Endodermal cell (in vitro differentiated cells): Measurements from ENCODE around the gene KCNA10. TPM values are rescaled to one million over a fixed set of nuclear protein-coding genes. Genes with fewer than 3 reads are reported as not detected.

Source experiments
- DNase-seq: peaks from one replicate; pipeline ENCODE4 v3.0.0-alpha.2; 2017
- H3K27ac ChIP-seq: 2 replicates; pipeline ENCODE4 v1.5.1; 2013; ENCODE audit warnings: mild to moderate bottlenecking, low read depth, low read length, moderate library complexity
- H3K27me3 ChIP-seq: 2 replicates; pipeline ENCODE4 v1.6.1; 2013; ENCODE audit warnings: mild to moderate bottlenecking, low read length, moderate library complexity; ENCODE audit not compliant: insufficient read depth, control insufficient read depth, poor library complexity, severe bottlenecking
- H3K36me3 ChIP-seq: 2 replicates; pipeline ENCODE4 v1.7.0; 2013; ENCODE audit warnings: mild to moderate bottlenecking, low read length, moderate library complexity; ENCODE audit not compliant: control insufficient read depth, insufficient read depth
- H3K4me1 ChIP-seq: one replicate; pipeline ENCODE4 v1.7.0; 2013; ENCODE audit warnings: low read length; ENCODE audit not compliant: control insufficient read depth, insufficient read depth
- H3K4me3 ChIP-seq: 2 replicates; pipeline ENCODE4 v1.5.1; 2013; ENCODE audit warnings: mild to moderate bottlenecking, low read length, moderate library complexity
- H3K9ac ChIP-seq: 2 replicates; pipeline ENCODE4 v1.6.1; 2013; ENCODE audit warnings: mild to moderate bottlenecking, low read length, moderate library complexity; ENCODE audit not compliant: poor library complexity, severe bottlenecking; ENCODE audit errors: extremely low read depth
- H3K9me3 ChIP-seq: 2 replicates; pipeline ENCODE4 v1.6.1; 2013; ENCODE audit warnings: mild to moderate bottlenecking, low read length, moderate library complexity; ENCODE audit not compliant: control insufficient read depth
- H3K27ac Mint-ChIP-seq: 2 replicates; pipeline ENCODE4 v1.8.0; 2020; ENCODE audit warnings: mixed read lengths
- H3K27me3 Mint-ChIP-seq: 2 replicates; pipeline ENCODE4 v1.8.0; 2021; ENCODE audit warnings: mild to moderate bottlenecking, mixed read lengths; ENCODE audit not compliant: insufficient read depth
- H3K36me3 Mint-ChIP-seq: 2 replicates; pipeline ENCODE4 v1.8.0; 2020; ENCODE audit warnings: low read depth, mixed read lengths
- H3K4me1 Mint-ChIP-seq: 2 replicates; pipeline ENCODE4 v1.8.0; 2020; ENCODE audit warnings: mixed read lengths
- H3K4me3 Mint-ChIP-seq: 2 replicates; pipeline ENCODE4 v1.8.0; 2020; ENCODE audit warnings: mild to moderate bottlenecking, moderate library complexity, mixed read lengths
- H3K9me3 Mint-ChIP-seq: 2 replicates; pipeline ENCODE4 v1.8.0; 2020; ENCODE audit warnings: mild to moderate bottlenecking, mixed read lengths
- CTCF ChIP-seq: fragments of 200-600 bp; sonication (generic); conservative IDR thresholded peaks from 2 replicates; pipeline ENCODE4 v1.5.0; 2021; ENCODE audit warnings: antibody characterized with exemption, mild to moderate bottlenecking
- whole genome bisulfite sequencing, 2 experiments: methylation state at CpG; one replicate each; pipeline versions ENCODE4 v1.1.5 to v1.1.7; 2013; ENCODE audit warnings: missing lambda C conversion rate in 2 of 2, mixed read lengths in 1 of 2; ENCODE audit not compliant: insufficient coverage in 1 of 2, insufficient read length in 1 of 2; 5-methylcytosine and 5-hydroxymethylcytosine counted together
- total RNA-seq, 2 donors: library from RNA; stranded (reverse); fragmentation: NEBNext Ultra II Directional in 1 of 2; extraction: Animal tissue kit (Norgen Biotek cat#: 25700) in 1 of 2; gene quantifications; 2 replicates in 1 of 2; 3 replicates in 1 of 2; pipeline ENCODE4 v1.2.1, GENCODE V29; 2021

Gene KCNA10
- total RNA-seq, 2 donors from 2014 or later = not detected

DNA sequence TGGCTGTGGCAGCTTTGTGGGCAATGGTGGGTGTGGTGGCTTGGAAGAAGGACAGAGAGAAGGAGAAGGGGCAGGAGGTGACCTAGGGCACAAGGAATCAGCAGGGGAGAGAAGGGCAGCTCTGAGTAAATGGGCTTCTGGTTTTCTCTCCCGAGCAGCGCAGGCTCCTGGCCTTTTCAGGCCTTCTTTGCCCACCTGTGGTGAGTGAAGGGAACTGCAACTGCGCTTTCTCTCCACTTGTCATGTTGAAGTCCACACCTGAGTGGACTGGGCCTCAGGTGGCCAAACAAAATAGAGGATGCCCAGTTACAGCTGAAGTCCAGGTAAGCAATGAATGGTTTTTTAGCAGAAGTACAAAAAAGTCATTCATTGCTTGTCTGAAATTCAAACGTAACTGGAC, 29.4 kb upstream of the KCNA10 start:
- no peaks in the 10 kb centered on the region for H3K4me1 Mint-ChIP-seq
- no peak overlapping the region for H3K4me3 ChIP-seq
- H3K27me3 ChIP-seq = peaks cover 40% of the 10 kb centered on the region
- DNase-seq = peak; percentile 74
- peak; percentile 78 for TF ChIP-seq CTCF
- no peak overlapping the region for H3K27ac ChIP-seq
- H3K4me1 ChIP-seq = no peaks in the 10 kb centered on the region
- H3K4me3 Mint-ChIP-seq = no peak overlapping the region
- H3K9me3 ChIP-seq = no peaks in the 10 kb centered on the region
- no peaks in the 10 kb centered on the region for H3K36me3 Mint-ChIP-seq
- no peaks in the 10 kb centered on the region for H3K36me3 ChIP-seq
- H3K9me3 Mint-ChIP-seq = no peaks in the 10 kb centered on the region
- no peak overlapping the region for H3K27ac Mint-ChIP-seq
- H3K9ac ChIP-seq = no peak overlapping the region
- H3K27me3 Mint-ChIP-seq = peaks cover 31% of the 10 kb centered on the region
- WGBS, 2 experiments = 56 to 65% methylated on average over 2 to 4 of the region's 4 CpGs

- Histone ChIP-seq H3K4me1 (no peaks in the 10 kb centered on the region), H3K9me3 (no peaks in the 10 kb centered on the region), H3K9ac (no peak overlapping the region), H3K36me3 (no peaks in the 10 kb centered on the region), H3K27me3 (peaks cover 27% of the 10 kb centered on the region), H3K27ac (no peak overlapping the region), H3K4me3 (no peak overlapping the region)
- H3K9me3 Mint-ChIP-seq = no peaks in the 10 kb centered on the region
- no peaks in the 10 kb centered on the region for H3K4me1 Mint-ChIP-seq
- H3K27me3 Mint-ChIP-seq = peaks cover 18% of the 10 kb centered on the region
- DNase-seq = no peak
- no peak for TF ChIP-seq CTCF
- no peaks in the 10 kb centered on the region for H3K36me3 Mint-ChIP-seq
- no peak overlapping the region for H3K4me3 Mint-ChIP-seq
- no peak overlapping the region for H3K27ac Mint-ChIP-seq
- WGBS, 2 experiments = 68% methylated on average over 2 of the region's 2 CpGs; no CpG with 5 or more reads in 1 of the 2 experiments
These were observed 28.0 kb upstream of the KCNA10 start for GRCh38 chr1:110547017-110547416.

DNA sequence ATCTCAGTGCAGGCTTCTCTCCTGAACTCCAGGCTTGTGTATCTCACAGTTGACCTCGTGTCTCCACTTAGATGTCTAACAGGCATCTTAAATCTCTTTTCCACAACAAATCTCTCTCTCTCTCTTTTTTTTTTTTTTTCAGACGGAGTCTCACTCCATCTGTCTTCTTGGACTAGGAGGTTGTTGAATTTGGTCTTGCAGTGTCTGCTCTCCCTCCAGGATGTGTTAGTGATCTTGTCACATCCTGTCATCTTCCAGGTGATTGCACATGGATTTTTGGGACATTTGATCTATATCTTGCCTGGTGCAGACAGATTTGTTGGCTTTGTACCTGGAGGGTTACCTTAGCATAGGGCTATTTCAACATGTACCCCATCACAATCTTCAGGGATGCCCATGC, 26.5 kb upstream of the KCNA10 start:
- peaks cover 12% of the 10 kb centered on the region for H3K27me3 Mint-ChIP-seq
- H3K27me3 ChIP-seq = peaks cover 18% of the 10 kb centered on the region
- no peaks in the 10 kb centered on the region for H3K4me1 Mint-ChIP-seq
- H3K27ac Mint-ChIP-seq = no peak overlapping the region
- no peaks in the 10 kb centered on the region for H3K9me3 ChIP-seq
- WGBS, 2 experiments = 80% methylated on average over 2 of the region's 2 CpGs; no CpG with 5 or more reads in 1 of the 2 experiments
- no peaks in the 10 kb centered on the region for H3K9me3 Mint-ChIP-seq
- H3K4me1 ChIP-seq = no peaks in the 10 kb centered on the region
- no peak for TF ChIP-seq CTCF
- DNase-seq = no peak
- no peak overlapping the region for H3K9ac ChIP-seq
- H3K36me3 ChIP-seq = no peaks in the 10 kb centered on the region
- H3K4me3 Mint-ChIP-seq = no peak overlapping the region
- H3K36me3 Mint-ChIP-seq = no peaks in the 10 kb centered on the region
- H3K4me3 ChIP-seq = no peak overlapping the region
- H3K27ac ChIP-seq = no peak overlapping the region
